Left lung (tissue), 10 donors: Measurements from ENCODE around the gene PPP1R26. TPM values are rescaled to one million over a fixed set of nuclear protein-coding genes. Genes with fewer than 3 reads are reported as not detected.

Source experiments
- ATAC-seq: fragments of 200-7000 bp; cut with Tn5 transposase; one replicate; pipeline ENCODE4 v1.9.1; 2020; ENCODE audit warnings: moderate library complexity
- DNase-seq, 4 donors: peaks; one replicate each; pipeline ENCODE4 v3.0.0-alpha.2; 2013 to 2020
- H3K27ac ChIP-seq, 2 donors: fragments of 200-600 bp; sonication (generic) in 1 of 2; one replicate each; pipeline versions ENCODE4 v1.5.0 to v1.8.0; 2020 to 2021
- H3K27me3 ChIP-seq, 2 donors: fragments of 200-600 bp; sonication (generic) in 1 of 2; one replicate each; pipeline versions ENCODE4 v1.5.0 to v1.8.0; 2020 to 2021
- H3K36me3 ChIP-seq, 2 donors: fragments of 200-600 bp; sonication (generic) in 1 of 2; one replicate each; pipeline versions ENCODE4 v1.5.0 to v1.8.0; 2020 to 2021
- H3K4me1 ChIP-seq, 2 donors: fragments of 200-600 bp; one replicate each; pipeline ENCODE4 v1.8.0; 2021
- H3K4me3 ChIP-seq, 2 donors: fragments of 200-600 bp; sonication (generic) in 1 of 2; one replicate each; pipeline versions ENCODE4 v1.5.0 to v1.8.0; 2020 to 2021; ENCODE audit warnings: mild to moderate bottlenecking in 1 of 2
- H3K9me3 ChIP-seq, 2 donors: fragments of 200-600 bp; sonication (generic) in 1 of 2; one replicate each; pipeline versions ENCODE4 v1.5.0 to v1.8.0; 2020 to 2021
- CTCF ChIP-seq, 2 donors: fragments of 200-600 bp; sonication (generic) in 1 of 2; IDR thresholded peaks; one replicate each; pipeline versions ENCODE4 v1.5.0 to v1.8.0; 2021; ENCODE audit warnings: antibody characterized with exemption in 2 of 2
- intact Hi-C, 2 donors: fragments of 100-400 bp; cut with DNase I; formaldehyde crosslinking; loops; one replicate each; pipeline versions ENCODE4 v1.11.2 to v1.14.2; 2022
- polyA plus RNA-seq, 6 donors: library from polyadenylated mRNA; unstranded; fragments of 120-200 nt; gene quantifications; one replicate each; pipeline ENCODE4 v1.2.1, GENCODE V29; 2013; ENCODE audit not compliant: insufficient read length in 6 of 6
- total RNA-seq, 2 donors: library from RNA; stranded (reverse); fragmentation: NEBNext Ultra II Directional; extraction: Animal tissue kit (Norgen Biotek cat#: 25700); gene quantifications; one replicate each; pipeline ENCODE4 v1.2.1, GENCODE V29; 2021
- donor health status: DM: no; HTN: yes; CAD: no.
- donor health status: DM: no; HTN: no; CAD: no.

The PPP1R26 gene
- total and polyA plus RNA-seq, 8 donors = 18.1 to 37.7 (median 31.1) TPM

- H3K36me3 ChIP-seq = no peaks in the 10 kb centered on the region
- no peaks in the 10 kb centered on the region for H3K4me1 ChIP-seq
- peaks cover 0 to 42% of the 10 kb centered on the region in 2 donors for H3K27me3 ChIP-seq
- DNase-seq (peak in 1 of 4 donors; percentile 72), ATAC-seq (no peak)
- intact Hi-C loops = no loop called here
- no peak overlapping the region for H3K4me3 ChIP-seq
- H3K27ac ChIP-seq = no peak overlapping the region
- no peak for TF ChIP-seq CTCF (IDR thresholded peaks at IDR 0.05)
- H3K9me3 ChIP-seq = no peaks in the 10 kb centered on the region
Observed at GRCh38 chr9:135517407-135517822, 37.8 kb downstream of the PPP1R26 start.

DNA sequence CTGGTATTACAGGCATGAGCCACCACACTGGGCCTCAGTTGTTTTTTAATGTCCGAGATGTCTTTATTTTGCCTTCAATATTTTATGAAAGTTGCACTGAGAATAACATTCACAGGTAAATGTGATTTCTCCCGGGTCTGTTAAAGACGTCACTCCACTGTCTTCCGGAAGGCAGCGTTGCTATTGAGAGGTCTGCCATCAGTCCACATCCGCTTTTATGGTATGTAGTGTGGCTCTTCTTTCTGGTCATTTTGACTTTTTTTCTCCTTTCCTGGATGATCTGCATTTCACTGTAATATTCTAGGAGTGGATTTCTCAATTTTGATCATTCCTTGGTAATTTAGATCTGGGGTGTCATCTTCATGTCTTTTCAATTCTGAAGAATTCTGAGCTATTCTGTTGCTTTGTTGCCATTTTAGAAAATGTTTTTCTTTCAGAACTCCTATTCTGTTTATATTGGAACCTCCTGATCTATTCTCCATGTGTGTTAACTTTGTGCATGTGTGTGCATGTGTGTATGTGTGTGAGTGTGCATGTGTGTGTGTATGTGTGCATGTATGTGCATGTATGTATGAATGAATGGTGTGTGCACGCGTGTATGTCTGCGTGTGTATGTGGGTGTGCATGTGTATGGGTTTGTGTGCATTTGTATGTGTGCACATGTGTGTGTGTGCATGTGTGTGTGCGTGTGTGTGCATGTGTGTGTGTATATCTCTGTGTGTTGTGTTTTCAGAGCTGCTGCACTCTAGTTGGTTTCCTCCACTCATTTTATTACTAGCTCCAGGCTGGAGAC, 39.8 kb downstream of the PPP1R26 start:
- H3K27ac ChIP-seq = no peak overlapping the region
- peaks cover 0 to 62% of the 10 kb centered on the region in 2 donors for H3K27me3 ChIP-seq
- TF ChIP-seq CTCF (IDR thresholded peaks at IDR 0.05) = no peak
- H3K4me3 ChIP-seq = no peak overlapping the region
- no peak for ATAC-seq
- no peaks in the 10 kb centered on the region for H3K36me3 ChIP-seq
- intact Hi-C loops = no loop called here
- no peaks in the 10 kb centered on the region for H3K4me1 ChIP-seq
- H3K9me3 ChIP-seq = no peaks in the 10 kb centered on the region
- DNase-seq = no peak

DNA sequence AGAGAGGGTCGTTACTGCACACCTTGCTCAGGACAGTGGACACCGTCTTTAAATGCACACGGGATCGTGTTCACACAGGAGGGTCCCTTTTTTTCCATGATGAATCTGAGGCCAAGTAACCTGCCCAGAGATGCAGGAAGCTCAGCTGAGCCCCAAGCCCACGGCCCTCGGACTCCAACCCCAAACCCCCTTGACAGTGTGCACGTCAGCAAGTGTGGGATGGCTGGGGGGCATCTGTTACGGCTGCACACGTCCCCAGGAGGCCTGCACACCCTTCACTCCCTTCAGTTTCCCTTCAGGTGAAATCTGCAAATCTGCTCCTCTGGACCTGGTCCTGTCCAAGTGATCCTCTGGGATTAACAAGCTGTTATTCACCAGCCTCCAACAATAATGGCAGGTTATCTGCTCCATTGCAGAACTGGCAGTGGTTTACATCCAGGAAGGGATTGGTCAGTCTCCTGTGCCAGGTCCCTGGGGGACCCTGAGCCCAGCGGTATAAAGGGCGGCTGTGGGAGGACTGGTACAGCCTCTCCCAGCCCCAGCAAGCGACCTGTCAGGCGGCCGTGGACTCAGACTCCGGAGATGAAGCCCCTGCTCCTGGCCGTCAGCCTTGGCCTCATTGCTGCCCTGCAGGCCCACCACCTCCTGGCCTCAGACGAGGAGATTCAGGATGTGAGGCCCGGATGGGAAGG, 41.5 kb downstream of the PPP1R26 start, which contains the start of gene LCN1:
Gene LCN1, plus strand, starts transcription at position 525 of the 692 bp plus-strand sequence. Its CDS starts 58 bp downstream, at position 583.
- DNase-seq = peak in 1 of 4 donors; percentile 55
- Histone ChIP-seq H3K4me3 (no peak within 1 kb of the TSS), H3K36me3 (no peaks in the 10 kb centered on the region), H3K27me3 (peaks cover 0 to 59% of the 10 kb centered on the region in 2 donors), H3K27ac (no peak within 1 kb of the TSS), H3K9me3 (no peaks in the 10 kb centered on the region), H3K4me1 (no peaks in the 10 kb centered on the region)
- intact Hi-C loops = no loop called here
- TF ChIP-seq CTCF (IDR thresholded peaks at IDR 0.05) = no peak
- no peak for ATAC-seq

- no peak for ATAC-seq
Observed at GRCh38 chr9:135521608-135522095, 42.1 kb downstream of the PPP1R26 start.

More at GRCh38 chr9:135521608-135522095, 42.1 kb downstream of the PPP1R26 start:
- no peaks in the 10 kb centered on the region for H3K4me1 ChIP-seq
- TF ChIP-seq CTCF (IDR thresholded peaks at IDR 0.05) = no peak
- H3K36me3 ChIP-seq = no peaks in the 10 kb centered on the region
- intact Hi-C loops = no loop called here
- no peak overlapping the region for H3K27ac ChIP-seq
- H3K9me3 ChIP-seq = no peaks in the 10 kb centered on the region
- H3K4me3 ChIP-seq = no peak overlapping the region
- no peak for DNase-seq
- peaks cover 0 to 63% of the 10 kb centered on the region in 2 donors for H3K27me3 ChIP-seq
